ENCODE data around the gene CTNNA3.
"Not testable (repeated sequence)": the region's sequence is repeated elsewhere in the genome, so short reads cannot be mapped to it uniquely, and the experiment has no call there.

Gene CTNNA3

GRCh38 chr10:67602268-67602950 lies 93.6 kb downstream of the CTNNA3 start:
- DNase-seq (ENCODE audit: low read depth in 2 of 2), result no peak

GRCh38 chr10:67599597-67599996 lies 96.4 kb downstream of the CTNNA3 start:
- DNase-seq (ENCODE audit: low read depth in 2 of 2), result no peak

- DNase-seq (ENCODE audit: low read depth in 2 of 2), result no peak
Measured at GRCh38 chr10:67596641-67597040, 99.4 kb downstream of the CTNNA3 start.

GRCh38 chr10:67587771-67588170 lies 108.2 kb downstream of the CTNNA3 start:
- DNase-seq (ENCODE audit: low read depth in 2 of 2), result no peak

GRCh38 chr10:67575532-67575931 lies 120.5 kb downstream of the CTNNA3 start:
- DNase-seq (ENCODE audit: low read depth in 2 of 2), result no peak

GRCh38 chr10:67573484-67573883 lies 122.5 kb downstream of the CTNNA3 start:
- no peak for DNase-seq (ENCODE audit: low read depth in 2 of 2)

- DNase-seq (ENCODE audit: low read depth in 2 of 2), result no peak
Measured at GRCh38 chr10:67571503-67571902, 124.5 kb downstream of the CTNNA3 start.

GRCh38 chr10:67558311-67558710 lies 137.7 kb downstream of the CTNNA3 start:
- DNase-seq (ENCODE audit: low read depth in 2 of 2), result not testable (repeated sequence)

GRCh38 chr10:67553254-67553653 lies 142.7 kb downstream of the CTNNA3 start:
- no peak for DNase-seq (ENCODE audit: low read depth in 2 of 2)

GRCh38 chr10:67550838-67551402 lies 145.1 kb downstream of the CTNNA3 start:
- DNase-seq (ENCODE audit: low read depth in 2 of 2), result no peak

GRCh38 chr10:67550046-67550445 lies 145.9 kb downstream of the CTNNA3 start:
- DNase-seq (ENCODE audit: low read depth in 2 of 2), result no peak

- DNase-seq (ENCODE audit: low read depth in 2 of 2), result no peak
Measured at GRCh38 chr10:67549390-67549789, 146.6 kb downstream of the CTNNA3 start.

- no peak for DNase-seq (ENCODE audit: low read depth in 2 of 2)
Measured at GRCh38 chr10:67541411-67541810, 154.6 kb downstream of the CTNNA3 start.

GRCh38 chr10:67539312-67539711 lies 156.7 kb downstream of the CTNNA3 start:
- no peak for DNase-seq (ENCODE audit: low read depth in 2 of 2)

- DNase-seq (ENCODE audit: low read depth in 2 of 2), result no peak
Measured at GRCh38 chr10:67537906-67538305, 158.1 kb downstream of the CTNNA3 start.

- no peak for DNase-seq (ENCODE audit: low read depth in 2 of 2)
Measured at GRCh38 chr10:67533376-67533775, 162.6 kb downstream of the CTNNA3 start.

- DNase-seq (ENCODE audit: low read depth in 2 of 2), result not testable (repeated sequence)
Measured at GRCh38 chr10:67530990-67531389, 165.0 kb downstream of the CTNNA3 start.

- no peak for DNase-seq (ENCODE audit: low read depth in 2 of 2)
Measured at GRCh38 chr10:67527351-67527750, 168.6 kb downstream of the CTNNA3 start.

GRCh38 chr10:67521546-67521945 lies 174.4 kb downstream of the CTNNA3 start:
- DNase-seq (ENCODE audit: low read depth in 2 of 2), result no peak

GRCh38 chr10:67520924-67521520 lies 175.0 kb downstream of the CTNNA3 start:
- DNase-seq (ENCODE audit: low read depth in 2 of 2), result no peak

- no peak for DNase-seq (ENCODE audit: low read depth in 2 of 2)
Measured at GRCh38 chr10:67519434-67519833, 176.6 kb downstream of the CTNNA3 start.

GRCh38 chr10:67518756-67519155 lies 177.2 kb downstream of the CTNNA3 start:
- DNase-seq (ENCODE audit: low read depth in 2 of 2), result no peak

- DNase-seq (ENCODE audit: low read depth in 2 of 2), result no peak
Measured at GRCh38 chr10:67518043-67518442, 178.0 kb downstream of the CTNNA3 start.
